Islet precursor cell (in vitro differentiated cells): ENCODE data around the gene ATP10A.
"Not testable (repeated sequence)": the region's sequence is repeated elsewhere in the genome, so short reads cannot be mapped to it uniquely, and the experiment has no call there.

Experiments used
- DNase-seq: peaks from one replicate; pipeline ENCODE4 v3.0.0-alpha.2; 2018

The ATP10A gene

GRCh38 chr15:25883463-25884259 lies 20.5 kb upstream of the ATP10A start:
- no peak for DNase-seq

DNA sequence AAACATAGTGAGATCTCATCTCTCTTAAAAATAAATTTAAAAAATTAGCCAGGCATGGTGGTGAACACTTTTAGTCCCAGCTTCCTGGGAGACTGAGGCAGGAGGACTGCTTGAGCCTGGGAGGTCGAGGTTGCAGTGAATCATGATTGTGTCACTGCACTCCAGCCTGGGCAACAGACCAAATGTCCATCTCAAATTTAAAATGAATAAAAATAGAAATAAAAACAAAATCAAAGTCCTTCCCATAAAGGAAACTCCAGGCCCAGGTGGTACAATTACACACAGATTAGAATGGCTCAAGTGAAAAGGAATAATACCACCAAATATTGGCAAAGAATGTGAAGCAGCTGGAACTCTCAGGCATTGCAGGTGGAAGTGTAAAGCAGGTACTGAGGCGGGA lies 19.3 kb upstream of the ATP10A start:
- no peak for DNase-seq

DNA sequence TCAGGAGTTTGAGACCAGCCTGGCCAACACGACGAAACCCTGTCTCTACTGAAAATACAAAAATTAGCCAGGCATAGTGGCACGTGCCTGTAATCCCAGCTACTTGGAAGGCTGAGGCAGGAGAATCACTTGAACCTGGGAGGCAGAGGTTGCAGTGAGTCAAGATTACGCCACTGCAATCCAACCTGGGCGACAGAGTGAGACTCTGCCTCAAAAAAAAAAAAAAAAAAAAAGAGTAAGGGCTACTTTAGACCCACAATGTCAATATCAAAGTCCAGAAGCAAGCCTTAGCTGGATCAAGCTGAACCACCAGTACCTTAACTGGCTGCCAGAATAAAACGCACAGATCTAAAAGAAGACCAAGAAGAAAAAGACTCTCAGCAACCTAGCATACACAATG lies 17.8 kb upstream of the ATP10A start:
- DNase-seq = not testable (repeated sequence)

DNA sequence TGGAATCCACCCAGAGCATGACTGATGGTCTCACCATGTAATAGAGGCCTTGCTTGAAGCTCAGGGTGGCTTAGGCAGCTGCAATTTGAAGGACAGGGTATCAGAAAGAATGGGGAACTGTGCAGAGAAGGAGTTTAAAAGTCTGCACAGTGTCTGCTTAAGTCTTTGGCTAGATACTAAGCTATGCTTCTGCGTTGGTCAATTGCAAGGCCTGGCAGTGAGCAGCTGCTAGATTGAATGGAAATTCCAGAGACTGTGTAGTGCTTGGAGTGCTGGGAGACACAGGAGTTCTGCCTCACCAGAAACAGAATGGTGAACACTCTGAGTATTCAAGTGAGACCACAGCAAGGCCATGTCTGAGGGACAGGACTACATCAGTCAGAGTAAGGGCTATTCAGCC lies 17.3 kb upstream of the ATP10A start:
- no peak for DNase-seq

- DNase-seq = no peak
Observed at GRCh38 chr15:25879438-25879837, 16.3 kb upstream of the ATP10A start.

- DNase-seq = no peak
Observed at GRCh38 chr15:25877681-25878080, 14.6 kb upstream of the ATP10A start.

GRCh38 chr15:25876231-25877140 lies 13.4 kb upstream of the ATP10A start:
- DNase-seq = no peak

GRCh38 chr15:25875566-25875965 lies 12.4 kb upstream of the ATP10A start:
- no peak for DNase-seq

- no peak for DNase-seq
Observed at GRCh38 chr15:25874379-25874778, 11.3 kb upstream of the ATP10A start.

GRCh38 chr15:25871403-25871802 lies 8.3 kb upstream of the ATP10A start:
- no peak for DNase-seq

DNA sequence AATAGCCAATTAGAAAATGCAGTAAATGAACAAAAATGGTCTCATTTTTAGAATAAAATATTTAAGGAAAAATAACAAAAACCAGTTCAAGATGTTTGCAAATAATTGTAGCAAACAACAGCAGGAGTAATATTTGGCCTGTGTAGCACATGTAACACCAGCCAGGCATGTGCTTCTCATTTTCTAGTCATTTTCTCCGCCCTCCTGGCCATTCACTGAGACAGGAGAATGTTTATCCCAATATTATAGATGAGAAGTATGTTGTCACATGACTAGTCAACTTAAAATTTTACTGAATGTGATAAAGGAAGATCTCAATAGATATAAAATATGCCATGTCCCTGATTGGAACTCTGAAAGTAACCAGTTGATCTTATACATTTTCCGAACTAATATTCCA lies 7.8 kb upstream of the ATP10A start:
- no peak for DNase-seq

DNA sequence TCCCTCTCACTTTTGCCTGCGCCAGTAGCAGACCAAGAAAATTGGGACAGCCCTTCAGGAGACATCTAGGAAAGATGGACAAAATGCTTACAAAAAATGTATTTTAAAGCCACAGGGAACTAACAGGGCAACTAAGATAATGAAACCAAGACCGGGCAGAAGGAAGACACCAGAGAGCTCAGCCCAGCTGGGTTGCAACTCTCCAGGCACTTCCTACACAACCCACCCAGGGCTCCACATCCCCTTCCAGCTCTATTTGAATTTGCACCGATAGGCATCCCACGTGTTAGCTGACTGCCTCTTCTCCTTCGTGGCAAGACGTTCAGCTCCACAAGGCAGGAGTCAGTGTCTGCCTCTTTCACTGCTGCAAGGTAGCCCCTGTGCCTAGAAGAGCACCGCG lies 6.6 kb upstream of the ATP10A start:
- no peak for DNase-seq

- DNase-seq = no peak
Observed at GRCh38 chr15:25866874-25867273, 3.7 kb upstream of the ATP10A start.

- DNase-seq = no peak
Observed at GRCh38 chr15:25866251-25866650, 3.1 kb upstream of the ATP10A start.

DNA sequence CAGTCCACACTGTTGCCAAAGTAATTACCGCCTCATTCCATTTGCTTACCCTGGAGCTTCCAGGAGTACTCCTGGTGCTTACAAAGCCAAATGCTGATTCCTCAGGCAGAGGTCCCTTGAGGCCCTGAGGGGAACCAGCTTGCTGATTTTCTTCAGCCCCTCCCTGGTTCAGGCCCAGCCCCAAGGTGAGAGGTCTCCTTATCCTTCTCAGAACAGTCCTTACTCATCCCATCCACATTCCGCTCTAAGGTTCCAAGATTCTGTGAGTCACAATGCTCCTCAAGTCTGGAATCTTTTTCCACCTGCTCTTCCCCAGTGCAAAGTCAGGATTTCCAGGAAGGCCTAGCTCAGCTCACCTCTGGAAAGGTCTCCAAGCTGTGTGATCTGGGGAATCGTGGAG lies 1.8 kb upstream of the ATP10A start:
- DNase-seq = no peak

DNA sequence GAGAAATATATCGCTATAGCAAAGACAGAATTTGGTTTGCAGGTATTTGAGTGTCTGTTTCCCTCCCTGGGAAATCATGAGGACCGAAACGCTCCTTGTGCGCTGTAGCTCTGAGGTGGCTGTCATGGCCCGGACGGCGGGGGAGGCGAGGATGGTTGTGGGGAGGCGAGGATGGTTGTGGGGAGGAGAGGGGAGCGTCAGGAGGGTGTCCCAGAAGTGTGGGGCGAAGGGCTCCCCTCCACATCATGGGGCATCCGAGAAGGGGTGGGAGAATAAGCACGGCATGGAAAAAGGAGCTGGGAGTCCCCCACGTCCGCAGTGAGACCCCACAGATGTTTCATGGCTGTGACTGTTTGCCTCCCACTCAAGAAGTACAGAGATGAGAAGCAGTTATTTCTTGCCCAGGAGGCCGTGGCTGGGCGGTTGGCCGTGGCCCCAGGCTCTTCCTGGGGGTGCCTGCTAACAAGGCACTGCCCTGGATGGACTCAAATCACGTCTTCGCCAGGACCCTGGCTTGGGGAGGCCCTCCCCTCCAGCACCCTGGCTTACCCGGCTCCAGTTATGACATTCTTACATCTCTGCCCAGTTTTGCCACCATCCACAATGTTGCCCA lies 947 bp upstream of the ATP10A start:
- DNase-seq = no peak

- DNase-seq = peak; percentile 65
Observed at GRCh38 chr15:25862472-25863110, 536 bp downstream of the ATP10A start.

DNA sequence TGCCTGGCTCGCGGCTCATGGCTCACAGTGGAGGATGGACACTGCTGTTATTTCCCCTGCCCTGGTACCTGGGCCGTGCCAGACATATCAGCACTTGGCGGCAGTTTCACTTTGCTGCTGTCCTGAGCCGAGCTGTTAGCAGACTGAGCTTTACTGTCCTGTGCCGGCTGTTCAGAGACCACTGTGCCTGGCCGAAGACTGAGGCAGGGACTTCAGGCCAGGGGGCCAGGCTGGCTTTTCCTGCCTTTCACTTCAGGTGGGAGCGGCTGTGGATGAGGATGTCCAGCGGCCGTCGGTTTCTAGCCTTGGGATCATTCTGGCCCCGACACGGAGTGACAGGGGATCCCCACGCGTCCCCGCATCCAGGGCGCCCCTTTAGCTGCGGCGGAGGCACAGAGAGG lies 1.1 kb downstream of the ATP10A start:
- DNase-seq = no peak

- DNase-seq = no peak
Observed at GRCh38 chr15:25860885-25861866, 2.0 kb downstream of the ATP10A start.

DNA sequence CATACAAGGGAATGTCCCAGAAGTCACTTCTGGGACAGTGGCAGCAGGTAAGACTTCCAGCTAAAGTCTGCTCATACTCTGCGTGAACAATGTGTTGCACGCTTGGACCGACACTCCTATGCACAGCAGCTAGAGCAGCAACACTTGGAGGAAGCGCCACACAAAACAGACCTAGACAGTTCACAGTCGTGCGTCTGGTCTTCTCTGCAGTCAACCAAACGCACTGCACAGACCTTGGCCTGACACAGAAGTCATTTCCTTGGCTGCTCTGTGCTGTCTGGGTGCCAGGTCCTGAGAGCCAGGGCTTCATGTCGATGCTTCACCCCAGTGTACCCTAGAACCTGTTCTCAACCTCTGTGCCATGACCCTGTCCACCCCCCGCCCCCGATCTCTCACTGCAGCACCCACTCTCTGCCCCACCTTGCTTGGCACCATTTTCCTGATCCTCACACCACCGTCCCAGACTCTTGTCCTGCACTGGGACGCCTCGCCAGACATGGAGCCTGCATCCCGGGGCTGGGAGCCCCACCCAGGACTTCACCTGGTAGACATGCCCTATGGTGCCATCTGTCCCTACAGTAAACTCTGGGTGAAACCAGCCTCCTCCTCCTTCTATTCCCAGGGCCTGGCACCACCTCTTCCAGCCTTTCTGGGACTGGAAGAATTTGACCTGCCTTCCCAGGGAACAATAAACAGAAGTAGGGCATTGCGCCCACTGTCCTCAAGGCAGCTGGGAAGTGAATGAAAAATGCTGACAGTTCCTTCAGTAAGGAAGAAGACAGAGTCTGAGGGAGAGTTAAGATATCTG lies 3.1 kb downstream of the ATP10A start:
- no peak for DNase-seq
